T-helper 17 cell (primary cell): ENCODE measurements around the gene PLEK. TPM values are rescaled to one million over a fixed set of nuclear protein-coding genes. Genes with fewer than 3 reads are reported as not detected.

Source experiments
- ATAC-seq: fragments of 150-1000 bp; cut with Tn5 transposase; 2 replicates; pipeline ENCODE4 v1.10.0; 2021; ENCODE audit warnings: mild to moderate bottlenecking, moderate library complexity
- DNase-seq, 3 donors: peaks; one replicate each; pipeline versions ENCODE4 v3.0.0 to v3.0.0-alpha.2; 2020 to 2021
- H3K9me3 ChIP-seq: one replicate; pipeline ENCODE4 v1.7.0; 2013; ENCODE audit warnings: low read length, mild to moderate bottlenecking; ENCODE audit not compliant: control insufficient read depth, poor library complexity, severe bottlenecking
- H3K27ac Mint-ChIP-seq: one replicate; pipeline ENCODE4 v1.8.0; 2022; ENCODE audit warnings: mild to moderate bottlenecking, moderate library complexity, mixed read lengths
- H3K27me3 Mint-ChIP-seq: one replicate; pipeline ENCODE4 v1.8.0; 2022; ENCODE audit warnings: mixed read lengths
- H3K36me3 Mint-ChIP-seq: one replicate; pipeline ENCODE4 v1.8.0; 2022; ENCODE audit warnings: low read depth, mixed read lengths
- H3K4me1 Mint-ChIP-seq: one replicate; pipeline ENCODE4 v1.8.0; 2022; ENCODE audit warnings: mild to moderate bottlenecking, mixed read lengths
- H3K4me3 Mint-ChIP-seq: one replicate; pipeline ENCODE4 v1.8.0; 2022; ENCODE audit warnings: mild to moderate bottlenecking, moderate library complexity, mixed read lengths
- total RNA-seq, 4 donors: library from RNA in 2 of 4; stranded (reverse) in 2 of 4; gene quantifications; one replicate each; pipeline ENCODE4 v1.2.3 and lab custom pipeline; 2022 to 2026

The PLEK gene
- total RNA-seq, 2 donors from 2014 or later, result 18.0 to 34.8 TPM

DNA sequence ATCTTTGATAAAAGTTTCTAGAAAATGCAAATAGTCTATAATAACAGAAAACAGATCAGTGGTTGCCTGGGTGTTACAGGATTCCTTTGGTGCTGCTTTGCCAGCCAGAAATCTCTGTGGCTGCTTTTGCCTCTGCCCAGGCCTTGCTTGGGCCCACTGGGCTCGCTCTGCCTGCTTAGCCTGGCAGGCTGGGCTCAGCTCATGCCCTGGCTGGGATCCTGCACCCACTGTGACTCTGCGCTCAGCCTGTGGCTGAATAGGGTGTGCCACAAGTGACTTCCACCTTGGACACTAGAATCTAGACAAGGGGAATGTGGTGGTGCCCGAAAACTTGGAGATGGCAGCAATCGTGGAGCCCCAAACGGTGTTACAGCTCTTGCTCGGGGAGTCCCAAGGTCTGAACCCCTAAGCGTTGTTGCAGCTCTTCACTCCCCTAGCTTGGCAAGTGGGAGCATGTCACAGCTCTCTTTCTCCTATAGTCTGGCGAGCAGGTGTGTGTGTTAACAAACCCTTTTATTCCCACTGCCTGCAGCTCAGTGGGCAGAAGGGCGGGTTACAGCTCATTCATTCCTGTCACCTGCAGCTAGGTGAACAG, 51.1 kb downstream of the PLEK start:
- Mint-ChIP-seq H3K27ac (peak overlapping the region; percentile 69), H3K36me3 (peaks cover 4% of the 10 kb centered on the region), H3K4me1 (peaks cover 18% of the 10 kb centered on the region), H3K4me3 (no peak overlapping the region), H3K27me3 (no peaks in the 10 kb centered on the region)
- ATAC-seq (no peak), DNase-seq (no peak)
- H3K9me3 ChIP-seq, result no peaks in the 10 kb centered on the region

DNA sequence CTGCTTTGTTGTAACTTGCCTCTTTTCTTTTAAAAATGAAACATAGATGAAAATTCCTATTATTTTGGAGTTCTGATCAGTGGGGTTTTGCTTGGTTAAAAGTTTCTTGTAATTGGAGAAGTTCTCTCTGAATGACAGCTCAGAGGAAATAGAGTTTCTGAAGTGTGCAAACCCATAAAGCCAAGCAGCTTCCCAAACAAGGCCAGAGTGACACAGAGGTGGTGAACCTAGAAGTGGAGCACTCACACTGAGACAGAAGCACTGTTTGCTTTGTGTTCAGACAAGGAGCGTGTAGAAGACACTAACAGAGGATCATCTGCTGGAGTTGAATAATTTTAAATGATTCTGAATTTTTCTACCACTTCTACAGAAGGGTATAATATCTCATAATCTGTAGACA, 52.8 kb downstream of the PLEK start:
- H3K4me3 Mint-ChIP-seq, result peak overlapping the region; percentile 9
- peaks cover 2% of the 10 kb centered on the region for H3K36me3 Mint-ChIP-seq
- DNase-seq, result no peak
- peak; percentile 40 for ATAC-seq
- H3K27me3 Mint-ChIP-seq, result no peaks in the 10 kb centered on the region
- no peaks in the 10 kb centered on the region for H3K9me3 ChIP-seq
- H3K27ac Mint-ChIP-seq, result peak overlapping the region; percentile 49
- peaks cover 14% of the 10 kb centered on the region for H3K4me1 Mint-ChIP-seq

- H3K9me3 ChIP-seq, result no peaks in the 10 kb centered on the region
- peak overlapping the region; percentile 49 for H3K27ac Mint-ChIP-seq
- H3K4me3 Mint-ChIP-seq, result no peak overlapping the region
- no peak for DNase-seq
- no peaks in the 10 kb centered on the region for H3K27me3 Mint-ChIP-seq
- peaks cover 14% of the 10 kb centered on the region for H3K4me1 Mint-ChIP-seq
- peaks cover 2% of the 10 kb centered on the region for H3K36me3 Mint-ChIP-seq
- ATAC-seq, result no peak
Measured at GRCh38 chr2:68418419-68418818, 53.3 kb downstream of the PLEK start.

- Mint-ChIP-seq H3K4me1 (peaks cover 12% of the 10 kb centered on the region), H3K27me3 (no peaks in the 10 kb centered on the region), H3K27ac (peak overlapping the region; percentile 59), H3K4me3 (no peak overlapping the region), H3K36me3 (peaks cover 2% of the 10 kb centered on the region)
- DNase-seq (no peak), ATAC-seq (no peak)
- H3K9me3 ChIP-seq, result no peaks in the 10 kb centered on the region
Measured at GRCh38 chr2:68418855-68419254, 53.8 kb downstream of the PLEK start.

DNA sequence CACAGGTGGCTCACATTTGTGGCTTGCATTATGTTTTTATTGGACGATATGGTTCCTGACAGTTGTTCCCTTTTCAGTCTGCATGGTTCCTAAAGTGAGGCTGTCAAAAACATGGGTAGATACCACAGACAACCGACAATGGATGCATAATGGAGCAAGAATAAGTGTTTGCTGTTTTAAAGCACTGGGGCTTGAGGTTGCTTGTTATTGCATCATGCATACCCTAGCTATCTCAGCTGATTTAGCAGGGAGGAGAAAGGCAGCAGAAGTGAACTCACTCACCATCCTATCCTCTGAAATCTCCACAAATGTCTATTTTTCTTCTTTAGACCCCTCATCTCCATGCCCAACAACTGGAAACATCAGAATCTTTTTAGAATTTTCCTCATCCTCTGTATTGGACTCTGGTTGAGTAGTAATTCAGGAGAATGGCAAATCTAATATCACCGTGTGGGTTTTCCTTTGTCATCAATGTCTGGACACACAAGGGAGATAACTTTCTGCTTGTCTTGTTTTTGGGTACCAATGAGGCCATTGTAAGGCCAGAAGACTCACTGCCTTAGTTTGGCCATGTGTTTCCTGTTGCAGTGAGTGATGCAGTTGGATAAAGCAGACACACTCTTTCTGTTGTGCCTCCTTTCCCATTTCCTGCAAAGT, 55.3 kb downstream of the PLEK start:
- no peak overlapping the region for H3K27ac Mint-ChIP-seq
- DNase-seq (no peak), ATAC-seq (no peak)
- no peaks in the 10 kb centered on the region for H3K9me3 ChIP-seq
- no peak overlapping the region for H3K4me3 Mint-ChIP-seq
- peaks cover 2% of the 10 kb centered on the region for H3K36me3 Mint-ChIP-seq
- no peaks in the 10 kb centered on the region for H3K27me3 Mint-ChIP-seq
- H3K4me1 Mint-ChIP-seq, result peaks cover 12% of the 10 kb centered on the region

GRCh38 chr2:68423966-68424650, 59.0 kb downstream of the PLEK start:
- no peak for DNase-seq

DNA sequence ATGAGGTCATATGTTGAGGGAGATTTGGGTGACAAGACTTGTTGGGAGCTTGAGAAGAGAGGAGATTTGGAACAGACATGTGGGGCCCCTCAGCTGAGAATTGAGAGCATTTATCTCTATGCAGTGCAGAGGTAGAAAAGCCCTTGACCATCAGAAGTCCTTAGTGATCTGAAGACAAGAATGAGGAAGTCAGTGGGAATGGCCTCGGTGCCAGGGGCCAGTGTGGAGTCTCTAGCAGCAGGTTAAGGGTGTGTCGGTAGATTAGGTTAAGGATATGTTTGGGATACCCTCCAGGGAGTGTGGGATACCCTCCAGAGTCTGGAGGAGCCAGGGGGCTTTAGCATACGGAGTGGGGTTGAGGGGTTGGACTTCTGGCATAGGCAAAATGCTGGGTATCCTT, 60.4 kb downstream of the PLEK start:
- no peaks in the 10 kb centered on the region for H3K36me3 Mint-ChIP-seq
- H3K27ac Mint-ChIP-seq, result no peak overlapping the region
- ATAC-seq (no peak), DNase-seq (no peak)
- H3K4me3 Mint-ChIP-seq, result no peak overlapping the region
- H3K27me3 Mint-ChIP-seq, result no peaks in the 10 kb centered on the region
- H3K4me1 Mint-ChIP-seq, result peaks cover 10% of the 10 kb centered on the region
- H3K9me3 ChIP-seq, result no peaks in the 10 kb centered on the region

More at GRCh38 chr2:68423966-68424650, 59.0 kb downstream of the PLEK start:
- H3K9me3 ChIP-seq, result no peaks in the 10 kb centered on the region
- Mint-ChIP-seq H3K4me1 (peaks cover 7% of the 10 kb centered on the region), H3K36me3 (no peaks in the 10 kb centered on the region), H3K27me3 (no peaks in the 10 kb centered on the region), H3K4me3 (no peak overlapping the region), H3K27ac (no peak overlapping the region)
- ATAC-seq, result peak; percentile 48

GRCh38 chr2:68426446-68426845, 61.4 kb downstream of the PLEK start:
- DNase-seq (no peak), ATAC-seq (no peak)
- H3K4me3 Mint-ChIP-seq, result no peak overlapping the region
- no peaks in the 10 kb centered on the region for H3K9me3 ChIP-seq
- no peaks in the 10 kb centered on the region for H3K27me3 Mint-ChIP-seq
- peaks cover 11% of the 10 kb centered on the region for H3K4me1 Mint-ChIP-seq
- H3K36me3 Mint-ChIP-seq, result no peaks in the 10 kb centered on the region
- H3K27ac Mint-ChIP-seq, result no peak overlapping the region

DNA sequence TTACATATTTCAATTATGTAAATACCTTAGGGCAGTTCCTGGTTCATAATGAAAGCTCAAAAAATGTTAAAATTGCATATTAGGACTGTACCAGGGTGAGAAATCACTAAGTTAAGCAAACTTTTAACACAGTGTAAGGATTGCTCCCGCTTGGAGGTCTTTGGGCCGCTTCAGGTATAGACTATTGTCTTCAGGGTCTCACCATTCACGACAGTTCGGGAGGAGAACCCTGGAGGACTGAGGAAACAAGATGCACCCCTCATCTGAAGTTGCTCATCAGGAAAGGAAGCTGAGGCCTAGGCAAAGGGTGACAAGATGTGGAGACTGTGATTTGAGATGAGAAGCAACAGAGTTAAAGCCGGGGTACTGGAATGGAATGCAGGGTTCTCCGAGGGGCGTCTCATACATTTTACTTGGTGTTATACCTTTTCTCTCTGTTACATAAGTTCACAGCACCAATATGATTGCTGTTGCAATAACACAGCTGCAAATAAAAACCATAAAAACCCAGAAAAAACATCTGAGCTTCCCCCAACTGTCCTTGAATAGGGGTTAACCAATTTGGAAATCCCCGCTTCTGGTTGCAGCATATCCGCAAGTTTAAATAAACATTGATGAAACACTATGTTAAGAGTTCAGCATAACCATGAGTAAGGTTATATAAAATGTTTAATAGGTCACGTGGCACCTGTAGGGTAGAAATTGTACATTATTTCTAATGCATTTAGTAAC, 61.9 kb downstream of the PLEK start:
- no peak for DNase-seq
- Mint-ChIP-seq H3K27ac (no peak overlapping the region), H3K4me1 (peaks cover 11% of the 10 kb centered on the region), H3K4me3 (peak overlapping the region; percentile 33), H3K36me3 (no peaks in the 10 kb centered on the region), H3K27me3 (no peaks in the 10 kb centered on the region)
- ATAC-seq, result peak; percentile 90
- H3K9me3 ChIP-seq, result no peaks in the 10 kb centered on the region

GRCh38 chr2:68428126-68428525, 63.0 kb downstream of the PLEK start:
- Mint-ChIP-seq H3K27me3 (no peaks in the 10 kb centered on the region), H3K27ac (no peak overlapping the region), H3K36me3 (no peaks in the 10 kb centered on the region), H3K4me1 (peaks cover 13% of the 10 kb centered on the region), H3K4me3 (no peak overlapping the region)
- DNase-seq, result no peak
- ATAC-seq, result no peak
- H3K9me3 ChIP-seq, result no peaks in the 10 kb centered on the region

DNA sequence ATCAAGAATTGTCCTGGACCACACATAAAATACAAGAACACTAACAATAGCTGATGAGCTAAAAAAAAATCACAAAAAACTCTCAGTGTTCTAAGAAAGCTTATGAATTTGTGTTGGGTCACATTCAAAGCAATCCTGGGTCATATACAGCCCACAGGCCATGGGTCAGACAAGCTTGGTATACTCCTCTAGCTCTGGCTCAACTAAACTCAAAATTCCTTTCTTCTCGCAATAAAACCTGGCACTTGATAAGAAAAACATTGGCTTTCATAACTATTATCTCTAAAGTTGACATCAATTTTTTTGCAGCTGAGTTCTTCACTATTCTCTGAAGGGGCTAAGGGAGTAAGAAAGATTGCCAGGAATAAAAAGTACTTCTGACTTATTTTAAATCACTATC, 63.7 kb downstream of the PLEK start:
- DNase-seq (no peak), ATAC-seq (no peak)
- H3K27me3 Mint-ChIP-seq, result no peaks in the 10 kb centered on the region
- H3K27ac Mint-ChIP-seq, result no peak overlapping the region
- no peaks in the 10 kb centered on the region for H3K36me3 Mint-ChIP-seq
- peaks cover 13% of the 10 kb centered on the region for H3K4me1 Mint-ChIP-seq
- H3K9me3 ChIP-seq, result no peaks in the 10 kb centered on the region
- no peak overlapping the region for H3K4me3 Mint-ChIP-seq

DNA sequence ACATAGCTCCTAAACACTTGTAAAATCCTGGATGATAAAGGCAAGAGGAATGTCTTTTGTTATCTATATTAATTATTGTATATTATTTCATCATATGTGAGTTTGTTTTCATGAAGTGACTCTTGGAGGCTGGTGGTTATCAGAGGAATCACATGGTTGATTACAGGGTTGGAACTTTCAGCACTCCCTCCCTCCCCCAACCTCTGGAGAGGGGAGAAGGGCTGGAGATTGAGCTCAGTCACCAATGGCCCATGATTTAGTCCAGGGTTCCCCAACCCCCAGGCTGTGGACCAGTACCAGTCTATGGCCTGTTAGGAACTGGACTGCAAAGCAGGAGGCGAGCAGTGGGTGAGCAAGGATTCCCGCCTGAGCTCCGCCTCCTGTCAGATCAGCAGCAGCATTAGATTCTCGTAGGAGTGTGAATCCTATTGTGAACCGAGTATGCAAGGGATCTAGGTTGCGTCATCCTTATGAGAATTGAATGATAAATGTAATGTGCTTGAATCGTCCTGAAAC, 64.3 kb downstream of the PLEK start:
- H3K36me3 Mint-ChIP-seq, result no peaks in the 10 kb centered on the region

GRCh38 chr2:68431316-68431972, 66.4 kb downstream of the PLEK start:
- H3K27ac Mint-ChIP-seq, result no peak overlapping the region
- no peaks in the 10 kb centered on the region for H3K36me3 Mint-ChIP-seq
- ATAC-seq (no peak), DNase-seq (no peak)
- peaks cover 19% of the 10 kb centered on the region for H3K4me1 Mint-ChIP-seq
- no peak overlapping the region for H3K4me3 Mint-ChIP-seq
- no peaks in the 10 kb centered on the region for H3K9me3 ChIP-seq
- H3K27me3 Mint-ChIP-seq, result no peaks in the 10 kb centered on the region

More for the DNA sequence above, 64.3 kb downstream of the PLEK start:
- no peak for ATAC-seq
- peaks cover 13% of the 10 kb centered on the region for H3K4me1 Mint-ChIP-seq
- H3K9me3 ChIP-seq, result no peaks in the 10 kb centered on the region
- no peaks in the 10 kb centered on the region for H3K27me3 Mint-ChIP-seq
- H3K27ac Mint-ChIP-seq, result no peak overlapping the region
- H3K4me3 Mint-ChIP-seq, result no peak overlapping the region
- no peak for DNase-seq
